ENCODE data around the gene RPP38. TPM values are rescaled to one million over a fixed set of nuclear protein-coding genes. Genes with fewer than 3 reads are reported as not detected.

Gene RPP38
- total and polyA plus RNA-seq, 2 donors = 14.7 to 32.2 TPM

- H3K4me3 ChIP-seq (ENCODE audit: low read length in 2 of 2) = no peak overlapping the region
- WGBS = 98% methylated on average over 5 of the region's 5 CpGs
- peaks cover 49 to 60% of the 10 kb centered on the region in 2 donors for H3K36me3 ChIP-seq (ENCODE audit: control insufficient read depth in 2 of 2, insufficient read depth in 2 of 2, low read length in 1 of 2)
- DNase-seq (ENCODE audit: low read depth in 6 of 9, low spot score in 9 of 9) = no peak
- H3K9me3 ChIP-seq (ENCODE audit: control insufficient read depth in 2 of 2, insufficient read depth in 1 of 2, low read length in 1 of 2) = no peaks in the 10 kb centered on the region
- no peaks in the 10 kb centered on the region for H3K4me1 ChIP-seq (ENCODE audit: control insufficient read depth in 2 of 2, insufficient read depth in 2 of 2, low read length in 2 of 2)
- H3K27me3 ChIP-seq (ENCODE audit: control insufficient read depth in 2 of 2, insufficient read depth in 1 of 2, low read length in 1 of 2) = no peaks in the 10 kb centered on the region
- no peak overlapping the region for H3K27ac ChIP-seq (ENCODE audit: low read depth in 1 of 2, low read length in 1 of 2)
These were observed 23.4 kb downstream of the RPP38 start for GRCh38 chr10:15120523-15120922.

GRCh38 chr10:15121707-15122106 is 24.6 kb downstream of the RPP38 start:
- H3K9me3 ChIP-seq (ENCODE audit: control insufficient read depth in 2 of 2, insufficient read depth in 1 of 2, low read length in 1 of 2) = no peaks in the 10 kb centered on the region
- peaks cover 54 to 67% of the 10 kb centered on the region in 2 donors for H3K36me3 ChIP-seq (ENCODE audit: control insufficient read depth in 2 of 2, insufficient read depth in 2 of 2, low read length in 1 of 2)
- no peak overlapping the region for H3K4me3 ChIP-seq (ENCODE audit: low read length in 2 of 2)
- H3K27ac ChIP-seq (ENCODE audit: low read depth in 1 of 2, low read length in 1 of 2) = no peak overlapping the region
- DNase-seq (ENCODE audit: low read depth in 6 of 9, low spot score in 9 of 9) = no peak
- 100% methylated on average over 1 of the region's 1 CpG for WGBS
- H3K27me3 ChIP-seq (ENCODE audit: control insufficient read depth in 2 of 2, insufficient read depth in 1 of 2, low read length in 1 of 2) = no peaks in the 10 kb centered on the region
- H3K4me1 ChIP-seq (ENCODE audit: control insufficient read depth in 2 of 2, insufficient read depth in 2 of 2, low read length in 2 of 2) = no peaks in the 10 kb centered on the region

DNA sequence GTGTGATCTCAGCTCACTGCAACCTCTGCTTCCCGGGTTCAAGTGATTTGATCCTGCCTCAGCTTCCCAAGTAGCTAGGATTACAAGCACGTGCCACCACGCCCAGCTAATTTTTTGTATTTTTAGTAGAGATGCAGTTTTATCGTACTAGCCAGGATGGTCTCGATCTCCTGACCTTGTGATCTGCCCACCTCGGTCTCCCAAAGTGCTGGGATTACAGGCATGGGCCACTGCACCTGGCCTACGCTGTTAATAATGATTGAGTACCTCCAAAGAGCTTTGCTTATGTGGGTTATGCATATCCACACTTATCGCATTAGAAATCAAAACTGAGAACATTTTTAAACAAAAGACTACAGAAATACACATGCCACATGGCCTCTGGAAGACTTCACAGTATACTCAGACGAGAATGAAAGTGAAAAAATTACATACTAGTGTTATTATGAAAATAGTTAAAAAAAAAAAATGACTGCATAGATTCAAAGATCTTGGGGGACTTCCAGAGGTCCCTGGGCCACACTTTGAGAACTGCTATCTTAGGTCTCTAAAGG is 25.4 kb downstream of the RPP38 start:
- H3K4me1 ChIP-seq (ENCODE audit: control insufficient read depth in 2 of 2, insufficient read depth in 2 of 2, low read length in 2 of 2) = no peaks in the 10 kb centered on the region
- no peaks in the 10 kb centered on the region for H3K27me3 ChIP-seq (ENCODE audit: control insufficient read depth in 2 of 2, insufficient read depth in 1 of 2, low read length in 1 of 2)
- no peaks in the 10 kb centered on the region for H3K9me3 ChIP-seq (ENCODE audit: control insufficient read depth in 2 of 2, insufficient read depth in 1 of 2, low read length in 1 of 2)
- WGBS = 94% methylated on average over 9 of the region's 9 CpGs
- no peak for DNase-seq (ENCODE audit: low read depth in 6 of 9, low spot score in 9 of 9)
- H3K36me3 ChIP-seq (ENCODE audit: control insufficient read depth in 2 of 2, insufficient read depth in 2 of 2, low read length in 1 of 2) = peaks cover 54 to 61% of the 10 kb centered on the region in 2 donors
- no peak overlapping the region for H3K27ac ChIP-seq (ENCODE audit: low read depth in 1 of 2, low read length in 1 of 2)
- no peak overlapping the region for H3K4me3 ChIP-seq (ENCODE audit: low read length in 2 of 2)

- peaks cover 53 to 62% of the 10 kb centered on the region in 2 donors for H3K36me3 ChIP-seq (ENCODE audit: control insufficient read depth in 2 of 2, insufficient read depth in 2 of 2, low read length in 1 of 2)
- H3K27ac ChIP-seq (ENCODE audit: low read depth in 1 of 2, low read length in 1 of 2) = no peak overlapping the region
- WGBS = 65% methylated on average over 3 of the region's 3 CpGs
- no peak overlapping the region for H3K4me3 ChIP-seq (ENCODE audit: low read length in 2 of 2)
- DNase-seq (ENCODE audit: low read depth in 6 of 9, low spot score in 9 of 9) = no peak
- H3K9me3 ChIP-seq (ENCODE audit: control insufficient read depth in 2 of 2, insufficient read depth in 1 of 2, low read length in 1 of 2) = no peaks in the 10 kb centered on the region
- no peaks in the 10 kb centered on the region for H3K4me1 ChIP-seq (ENCODE audit: control insufficient read depth in 2 of 2, insufficient read depth in 2 of 2, low read length in 2 of 2)
- H3K27me3 ChIP-seq (ENCODE audit: control insufficient read depth in 2 of 2, insufficient read depth in 1 of 2, low read length in 1 of 2) = no peaks in the 10 kb centered on the region
These were observed 26.6 kb downstream of the RPP38 start for GRCh38 chr10:15123749-15124184.

GRCh38 chr10:15124190-15124589 is 27.0 kb downstream of the RPP38 start:
- H3K27ac ChIP-seq (ENCODE audit: low read depth in 1 of 2, low read length in 1 of 2) = no peak overlapping the region
- H3K4me3 ChIP-seq (ENCODE audit: low read length in 2 of 2) = no peak overlapping the region
- 97% methylated on average over 9 of the region's 9 CpGs for WGBS
- H3K27me3 ChIP-seq (ENCODE audit: control insufficient read depth in 2 of 2, insufficient read depth in 1 of 2, low read length in 1 of 2) = no peaks in the 10 kb centered on the region
- peaks cover 50 to 58% of the 10 kb centered on the region in 2 donors for H3K36me3 ChIP-seq (ENCODE audit: control insufficient read depth in 2 of 2, insufficient read depth in 2 of 2, low read length in 1 of 2)
- H3K9me3 ChIP-seq (ENCODE audit: control insufficient read depth in 2 of 2, insufficient read depth in 1 of 2, low read length in 1 of 2) = no peaks in the 10 kb centered on the region
- H3K4me1 ChIP-seq (ENCODE audit: control insufficient read depth in 2 of 2, insufficient read depth in 2 of 2, low read length in 2 of 2) = no peaks in the 10 kb centered on the region
- DNase-seq (ENCODE audit: low read depth in 6 of 9, low spot score in 9 of 9) = no peak

GRCh38 chr10:15124908-15125307 is 27.8 kb downstream of the RPP38 start:
- Histone ChIP-seq H3K4me1 (ENCODE audit: control insufficient read depth in 2 of 2, insufficient read depth in 2 of 2, low read length in 2 of 2) (no peaks in the 10 kb centered on the region), H3K4me3 (ENCODE audit: low read length in 2 of 2) (no peak overlapping the region), H3K27ac (ENCODE audit: low read depth in 1 of 2, low read length in 1 of 2) (no peak overlapping the region), H3K27me3 (ENCODE audit: control insufficient read depth in 2 of 2, insufficient read depth in 1 of 2, low read length in 1 of 2) (no peaks in the 10 kb centered on the region), H3K36me3 (ENCODE audit: control insufficient read depth in 2 of 2, insufficient read depth in 2 of 2, low read length in 1 of 2) (peaks cover 44 to 58% of the 10 kb centered on the region in 2 donors), H3K9me3 (ENCODE audit: control insufficient read depth in 2 of 2, insufficient read depth in 1 of 2, low read length in 1 of 2) (no peaks in the 10 kb centered on the region)
- WGBS = 97% methylated on average over 3 of the region's 3 CpGs
- DNase-seq (ENCODE audit: low read depth in 6 of 9, low spot score in 9 of 9) = no peak

- H3K36me3 ChIP-seq (ENCODE audit: control insufficient read depth in 2 of 2, insufficient read depth in 2 of 2, low read length in 1 of 2) = peaks cover 58 to 71% of the 10 kb centered on the region in 2 donors
- no peak overlapping the region for H3K27ac ChIP-seq (ENCODE audit: low read depth in 1 of 2, low read length in 1 of 2)
- no peaks in the 10 kb centered on the region for H3K4me1 ChIP-seq (ENCODE audit: control insufficient read depth in 2 of 2, insufficient read depth in 2 of 2, low read length in 2 of 2)
- H3K27me3 ChIP-seq (ENCODE audit: control insufficient read depth in 2 of 2, insufficient read depth in 1 of 2, low read length in 1 of 2) = no peaks in the 10 kb centered on the region
- DNase-seq (ENCODE audit: low read depth in 6 of 9, low spot score in 9 of 9) = no peak
- no peaks in the 10 kb centered on the region for H3K9me3 ChIP-seq (ENCODE audit: control insufficient read depth in 2 of 2, insufficient read depth in 1 of 2, low read length in 1 of 2)
- H3K4me3 ChIP-seq (ENCODE audit: low read length in 2 of 2) = no peak overlapping the region
- 98% methylated on average over 5 of the region's 5 CpGs for WGBS
These were observed 34.2 kb downstream of the RPP38 start for GRCh38 chr10:15131330-15131729.

GRCh38 chr10:15136129-15137035 is 39.2 kb downstream of the RPP38 start:
- Histone ChIP-seq H3K4me3 (ENCODE audit: low read length in 2 of 2) (no peak overlapping the region), H3K36me3 (ENCODE audit: control insufficient read depth in 2 of 2, insufficient read depth in 2 of 2, low read length in 1 of 2) (peaks cover 37 to 44% of the 10 kb centered on the region in 2 donors), H3K4me1 (ENCODE audit: control insufficient read depth in 2 of 2, insufficient read depth in 2 of 2, low read length in 2 of 2) (peaks cover 12 to 20% of the 10 kb centered on the region in 2 donors), H3K27me3 (ENCODE audit: control insufficient read depth in 2 of 2, insufficient read depth in 1 of 2, low read length in 1 of 2) (no peaks in the 10 kb centered on the region), H3K27ac (ENCODE audit: low read depth in 1 of 2, low read length in 1 of 2) (no peak overlapping the region), H3K9me3 (ENCODE audit: control insufficient read depth in 2 of 2, insufficient read depth in 1 of 2, low read length in 1 of 2) (no peaks in the 10 kb centered on the region)
- no peak for DNase-seq (ENCODE audit: low read depth in 6 of 9, low spot score in 9 of 9)
- WGBS = 97% methylated on average over 11 of the region's 11 CpGs

GRCh38 chr10:15137036-15137359 is 39.8 kb downstream of the RPP38 start:
- Histone ChIP-seq H3K4me1 (ENCODE audit: control insufficient read depth in 2 of 2, insufficient read depth in 2 of 2, low read length in 2 of 2) (peaks cover 12 to 20% of the 10 kb centered on the region in 2 donors), H3K9me3 (ENCODE audit: control insufficient read depth in 2 of 2, insufficient read depth in 1 of 2, low read length in 1 of 2) (no peaks in the 10 kb centered on the region), H3K27me3 (ENCODE audit: control insufficient read depth in 2 of 2, insufficient read depth in 1 of 2, low read length in 1 of 2) (no peaks in the 10 kb centered on the region), H3K27ac (ENCODE audit: low read depth in 1 of 2, low read length in 1 of 2) (no peak overlapping the region), H3K36me3 (ENCODE audit: control insufficient read depth in 2 of 2, insufficient read depth in 2 of 2, low read length in 1 of 2) (peaks cover 33 to 39% of the 10 kb centered on the region in 2 donors), H3K4me3 (ENCODE audit: low read length in 2 of 2) (no peak overlapping the region)
- no peak for DNase-seq (ENCODE audit: low read depth in 6 of 9, low spot score in 9 of 9)
- 88% methylated on average over 4 of the region's 4 CpGs for WGBS
